Effector memory CD4-positive, alpha-beta T cell (primary cell): ENCODE results near the gene ENOX1.

ENCODE experiments used
- DNase-seq, 3 donors: peaks; one replicate each; pipeline ENCODE4 v3.0.0-alpha.2; 2020
- H3K27ac ChIP-seq: 2 replicates; pipeline ENCODE4 v1.7.0; 2013; ENCODE audit warnings: mild to moderate bottlenecking, low read length, moderate library complexity; ENCODE audit not compliant: insufficient read depth, poor library complexity, severe bottlenecking
- H3K27me3 ChIP-seq: replicated peaks from 2 replicates; pipeline ENCODE4 v1.7.0; 2013; ENCODE audit warnings: mild to moderate bottlenecking, low read length; ENCODE audit not compliant: insufficient read depth, control insufficient read depth, poor library complexity, severe bottlenecking
- H3K36me3 ChIP-seq: 2 replicates; pipeline ENCODE4 v1.7.0; 2013; ENCODE audit warnings: mild to moderate bottlenecking, low read length, moderate library complexity; ENCODE audit not compliant: control insufficient read depth, insufficient read depth
- H3K4me1 ChIP-seq: 2 replicates; pipeline ENCODE4 v1.7.0; 2013; ENCODE audit warnings: low read length, mild to moderate bottlenecking; ENCODE audit not compliant: control insufficient read depth, insufficient read depth, poor library complexity, severe bottlenecking
- H3K4me3 ChIP-seq: 2 replicates; pipeline ENCODE4 v1.7.0; 2013; ENCODE audit warnings: low read length, low read depth, mild to moderate bottlenecking; ENCODE audit not compliant: insufficient read depth, poor library complexity, severe bottlenecking
- H3K9me3 ChIP-seq: 2 replicates; pipeline ENCODE4 v1.7.0; 2013; ENCODE audit warnings: mild to moderate bottlenecking, low read length, moderate library complexity; ENCODE audit not compliant: control insufficient read depth

The ENOX1 gene

GRCh38 chr13:43383498-43384165 lies 403.1 kb downstream of the ENOX1 start:
- H3K27me3 ChIP-seq: no peaks in the 10 kb centered on the region
- H3K27ac ChIP-seq: no peak overlapping the region

GRCh38 chr13:43379738-43380137 lies 407.0 kb downstream of the ENOX1 start:
- no peaks in the 10 kb centered on the region for H3K27me3 ChIP-seq
- H3K4me3 ChIP-seq: no peak overlapping the region
- DNase-seq: no peak
- H3K4me1 ChIP-seq: no peaks in the 10 kb centered on the region
- H3K36me3 ChIP-seq: no peaks in the 10 kb centered on the region
- no peaks in the 10 kb centered on the region for H3K9me3 ChIP-seq
- no peak overlapping the region for H3K27ac ChIP-seq

More at GRCh38 chr13:43383498-43384165, 403.1 kb downstream of the ENOX1 start:
- Histone ChIP-seq H3K4me1 (no peaks in the 10 kb centered on the region), H3K9me3 (no peaks in the 10 kb centered on the region), H3K4me3 (no peak overlapping the region), H3K36me3 (no peaks in the 10 kb centered on the region)
- no peak for DNase-seq

GRCh38 chr13:43377973-43378372 lies 408.8 kb downstream of the ENOX1 start:
- Histone ChIP-seq H3K27ac (no peak overlapping the region), H3K4me1 (no peaks in the 10 kb centered on the region), H3K27me3 (no peaks in the 10 kb centered on the region), H3K9me3 (no peaks in the 10 kb centered on the region), H3K4me3 (no peak overlapping the region), H3K36me3 (no peaks in the 10 kb centered on the region)
- no peak for DNase-seq

- Histone ChIP-seq H3K4me1 (peaks cover 3% of the 10 kb centered on the region), H3K36me3 (no peaks in the 10 kb centered on the region), H3K4me3 (no peak overlapping the region), H3K9me3 (no peaks in the 10 kb centered on the region), H3K27me3 (no peaks in the 10 kb centered on the region), H3K27ac (no peak overlapping the region)
- DNase-seq: no peak
These were observed 409.6 kb downstream of the ENOX1 start for GRCh38 chr13:43377149-43377548.

GRCh38 chr13:43376596-43376995 lies 410.2 kb downstream of the ENOX1 start:
- no peak for DNase-seq
- Histone ChIP-seq H3K9me3 (no peaks in the 10 kb centered on the region), H3K4me3 (no peak overlapping the region), H3K27ac (no peak overlapping the region), H3K36me3 (no peaks in the 10 kb centered on the region), H3K4me1 (peaks cover 3% of the 10 kb centered on the region), H3K27me3 (no peaks in the 10 kb centered on the region)

GRCh38 chr13:43375797-43376465 lies 410.8 kb downstream of the ENOX1 start:
- Histone ChIP-seq H3K36me3 (no peaks in the 10 kb centered on the region), H3K27me3 (no peaks in the 10 kb centered on the region), H3K9me3 (no peaks in the 10 kb centered on the region), H3K4me1 (peaks cover 3% of the 10 kb centered on the region), H3K4me3 (no peak overlapping the region), H3K27ac (no peak overlapping the region)
- DNase-seq: no peak

GRCh38 chr13:43374621-43375020 lies 412.2 kb downstream of the ENOX1 start:
- H3K36me3 ChIP-seq: no peaks in the 10 kb centered on the region
- H3K27me3 ChIP-seq: no peaks in the 10 kb centered on the region
- no peak overlapping the region for H3K4me3 ChIP-seq
- DNase-seq: no peak
- peaks cover 3% of the 10 kb centered on the region for H3K4me1 ChIP-seq
- no peak overlapping the region for H3K27ac ChIP-seq
- H3K9me3 ChIP-seq: no peaks in the 10 kb centered on the region

- no peak overlapping the region for H3K4me3 ChIP-seq
- no peak for DNase-seq
- no peak overlapping the region for H3K27ac ChIP-seq
- no peaks in the 10 kb centered on the region for H3K9me3 ChIP-seq
- H3K27me3 ChIP-seq: no peaks in the 10 kb centered on the region
- H3K4me1 ChIP-seq: peaks cover 7% of the 10 kb centered on the region
- H3K36me3 ChIP-seq: no peaks in the 10 kb centered on the region
These were observed 413.4 kb downstream of the ENOX1 start for GRCh38 chr13:43373400-43373799.

- no peak for DNase-seq
- Histone ChIP-seq H3K9me3 (no peaks in the 10 kb centered on the region), H3K36me3 (no peaks in the 10 kb centered on the region), H3K27me3 (no peaks in the 10 kb centered on the region), H3K27ac (no peak overlapping the region), H3K4me3 (no peak overlapping the region), H3K4me1 (peaks cover 9% of the 10 kb centered on the region)
These were observed 415.9 kb downstream of the ENOX1 start for GRCh38 chr13:43370842-43371241.

GRCh38 chr13:43369319-43369718 lies 417.5 kb downstream of the ENOX1 start:
- DNase-seq: no peak
- Histone ChIP-seq H3K36me3 (no peaks in the 10 kb centered on the region), H3K4me3 (no peak overlapping the region), H3K9me3 (no peaks in the 10 kb centered on the region), H3K4me1 (peaks cover 9% of the 10 kb centered on the region), H3K27me3 (no peaks in the 10 kb centered on the region), H3K27ac (no peak overlapping the region)
